NCI-H1417 (cell line): ENCODE results near the gene SEPTIN5.
"Not testable (repeated sequence)": the region's sequence is repeated elsewhere in the genome, so short reads cannot be mapped to it uniquely, and the experiment has no call there.

Source experiments
- DNase-seq, 3 experiments: peaks; one replicate each; lab custom pipeline; 2025; lab: John Stamatoyannopoulos, UW

Gene SEPTIN5

GRCh38 chr22:19720150-19720827 lies 6.0 kb downstream of the SEPTIN5 start:
- DNase-seq: no peak

- no peak for DNase-seq
Measured at GRCh38 chr22:19720999-19721329, 6.7 kb downstream of the SEPTIN5 start.

- DNase-seq: no peak
Measured at GRCh38 chr22:19721330-19722177, 7.3 kb downstream of the SEPTIN5 start.

GRCh38 chr22:19722178-19722981 lies 8.1 kb downstream of the SEPTIN5 start:
- no peak for DNase-seq

- DNase-seq: no peak
Measured at GRCh38 chr22:19722982-19723231, 8.6 kb downstream of the SEPTIN5 start.

GRCh38 chr22:19723232-19723982 lies 9.1 kb downstream of the SEPTIN5 start, which contains the start of gene GP1BB:
TSS of gene GP1BB (plus strand) at chr22:19723539. CDS start at chr22:19723570, 31 bp downstream.
- DNase-seq: no peak

GRCh38 chr22:19723983-19724827 lies 9.9 kb downstream of the SEPTIN5 start:
- DNase-seq: no peak

GRCh38 chr22:19724927-19725661 lies 10.8 kb downstream of the SEPTIN5 start:
- no peak for DNase-seq

- DNase-seq: not testable (repeated sequence)
Measured at GRCh38 chr22:19726064-19726788, 11.9 kb downstream of the SEPTIN5 start.

GRCh38 chr22:19727310-19728150 lies 13.2 kb downstream of the SEPTIN5 start:
- no peak for DNase-seq

GRCh38 chr22:19728271-19728670 lies 14.0 kb downstream of the SEPTIN5 start:
- DNase-seq: no peak

GRCh38 chr22:19728836-19729235 lies 14.5 kb downstream of the SEPTIN5 start:
- DNase-seq: no peak

GRCh38 chr22:19729507-19729906 lies 15.2 kb downstream of the SEPTIN5 start:
- DNase-seq: no peak

GRCh38 chr22:19730198-19730597 lies 15.9 kb downstream of the SEPTIN5 start:
- no peak for DNase-seq

- DNase-seq: peak; percentile 45 to 90 (median 84)
Measured at GRCh38 chr22:19730655-19731360, 16.5 kb downstream of the SEPTIN5 start.

- peak in 1 of 3 experiments; percentile 33 for DNase-seq
Measured at GRCh38 chr22:19731361-19732135, 17.2 kb downstream of the SEPTIN5 start.

- peak in 2 of 3 experiments; percentile 18 to 27 for DNase-seq
Measured at GRCh38 chr22:19732403-19733113, 18.3 kb downstream of the SEPTIN5 start.
